ENCODE results near the gene IKZF1.

- no peak for TF ChIP-seq POLR2A (IDR thresholded peaks at IDR 0.05)
- TF ChIP-seq CTCF (IDR thresholded peaks at IDR 0.05) = no peak
Measured at GRCh38 chr7:50351267-50351666, 46.8 kb downstream of the IKZF1 start.

Data from right lobe of liver (tissue), 4 donors.